AG04450 (cell line): ENCODE measurements around the gene ARF1. TPM values are rescaled to one million over a fixed set of nuclear protein-coding genes. Genes with fewer than 3 reads are reported as not detected.

Source experiments
- CTCF ChIA-PET: fragments of 300-600, 350-600 bp; formaldehyde crosslinking; extraction: SDS; loops from one replicate; lab custom pipeline; 2022; ENCODE audit warnings: antibody characterized with exemption, inconsistent platforms; lab: Charles Lee
- POLR2A ChIA-PET: fragments of 350-600 bp; formaldehyde crosslinking; extraction: SDS; loops from one replicate; lab custom pipeline; 2021; ENCODE audit warnings: antibody characterized with exemption, inconsistent platforms; lab: Yijun Ruan, JAX
- DNase-seq: peaks from one replicate; pipeline ENCODE4 v3.0.0-alpha.2; 2011; ENCODE audit warnings: low read depth, low spot score
- H3K27ac ChIP-seq: one replicate; pipeline ENCODE4 v1.5.1; 2012; ENCODE audit warnings: low read depth, low read length, control low read depth
- H3K27me3 ChIP-seq: one replicate; pipeline ENCODE4 v1.6.0; 2012; ENCODE audit warnings: low read length; ENCODE audit not compliant: control insufficient read depth, insufficient read depth
- H3K4me3 ChIP-seq: 2 replicates; pipeline ENCODE4 v1.5.1; 2011; ENCODE audit warnings: mild to moderate bottlenecking, low read depth, low read length, control low read depth
- H3K9me3 ChIP-seq: 2 replicates; pipeline ENCODE4 v1.5.1; 2012; ENCODE audit warnings: low read length; ENCODE audit not compliant: control insufficient read depth, insufficient read depth
- CTCF ChIP-seq: IDR thresholded peaks from 2 replicates; pipeline ENCODE4 v1.5.1; 2011; ENCODE audit warnings: low read depth, low read length, control low read depth, inconsistent platforms
- polyA plus RNA-seq: library from polyadenylated mRNA; depleted of rRNA; stranded (reverse); fragments of >200 nt; gene quantifications from 2 replicates; pipeline ENCODE4 v1.2.3, GENCODE V29; 2011

The ARF1 gene
- polyA plus RNA-seq, 1 experiment, result 445 TPM

- Histone ChIP-seq H3K27me3 (peaks cover 28% of the 10 kb centered on the region), H3K4me3 (no peak overlapping the region), H3K9me3 (no peaks in the 10 kb centered on the region), H3K27ac (no peak overlapping the region)
- POLR2A ChIA-PET, result no interaction called here
- no peak for DNase-seq
- CTCF ChIA-PET, result no interaction called here
- no peak for TF ChIP-seq CTCF
Measured at GRCh38 chr1:228070851-228071250, 11.7 kb upstream of the ARF1 start.

GRCh38 chr1:228071839-228072657, 10.5 kb upstream of the ARF1 start:
- no peaks in the 10 kb centered on the region; the same call in 1 of the 2 replicates for H3K9me3 ChIP-seq
- H3K4me3 ChIP-seq, result no peak overlapping the region
- ChIA-PET CTCF (no interaction called here), POLR2A (no interaction called here)
- no peak overlapping the region for H3K27ac ChIP-seq
- no peak for DNase-seq
- TF ChIP-seq CTCF, result no peak
- H3K27me3 ChIP-seq, result peaks cover 20% of the 10 kb centered on the region

GRCh38 chr1:228072658-228073043, 9.9 kb upstream of the ARF1 start:
- no peaks in the 10 kb centered on the region; the same call in 1 of the 2 replicates for H3K9me3 ChIP-seq
- H3K4me3 ChIP-seq, result no peak overlapping the region
- ChIA-PET POLR2A (no interaction called here), CTCF (no interaction called here)
- peaks cover 16% of the 10 kb centered on the region for H3K27me3 ChIP-seq
- no peak for TF ChIP-seq CTCF
- DNase-seq, result no peak
- H3K27ac ChIP-seq, result no peak overlapping the region

- POLR2A ChIA-PET, result no interaction called here
- no peak for DNase-seq
- Histone ChIP-seq H3K27ac (no peak overlapping the region), H3K27me3 (peaks cover 14% of the 10 kb centered on the region), H3K4me3 (no peak overlapping the region), H3K9me3 (no peaks in the 10 kb centered on the region; the same call in 1 of the 2 replicates)
- CTCF ChIA-PET, result no interaction called here
- no peak for TF ChIP-seq CTCF
Measured at GRCh38 chr1:228073061-228073856, 9.2 kb upstream of the ARF1 start.
